ENCODE results near the gene TP53I3. TPM values are rescaled to one million over a fixed set of nuclear protein-coding genes. Genes with fewer than 3 reads are reported as not detected.

Gene TP53I3
- total RNA-seq, 1 experiment from 2014 or later: 20.1 TPM

DNA sequence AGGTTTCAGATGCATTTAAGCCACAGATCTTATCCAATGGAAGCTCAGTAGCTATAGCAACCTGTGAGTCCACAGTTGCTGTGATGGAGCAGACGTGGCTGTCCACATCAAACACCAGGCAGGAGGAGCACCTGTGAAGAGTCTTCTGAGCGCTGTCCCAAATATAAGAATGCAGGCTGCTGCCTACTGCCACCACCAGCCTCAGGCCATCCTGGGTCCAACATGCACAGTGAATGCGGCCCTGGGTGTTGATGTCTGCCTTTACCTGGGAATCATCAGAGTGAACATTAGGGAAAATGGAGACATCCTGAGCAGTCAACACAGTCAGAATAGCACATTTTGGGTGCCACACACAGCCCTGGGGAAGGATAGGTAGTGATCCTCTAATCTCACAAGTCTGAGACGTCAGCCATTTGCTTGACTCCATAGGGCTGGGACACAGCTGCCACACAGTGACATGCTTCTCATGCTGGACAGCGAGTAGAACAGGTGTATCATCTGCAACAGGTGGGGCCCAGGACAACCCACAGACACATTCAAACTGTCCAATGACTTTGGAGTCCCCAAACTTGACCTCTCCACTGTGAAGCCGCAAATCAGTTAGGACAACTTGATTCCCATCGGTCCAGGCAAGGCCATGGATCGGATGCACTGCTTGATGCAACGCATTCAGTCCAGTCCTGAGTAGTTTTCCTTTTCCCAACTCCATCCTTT, 45.7 kb downstream of the TP53I3 start:
- H3K36me3 ChIP-seq (ENCODE audit: control insufficient read depth in 1 of 2, insufficient read depth in 2 of 2, low read length in 2 of 2): peaks cover 7 to 22% of the 10 kb centered on the region in 2 experiments; a peak in 3 of 4 replicates
- H3K4me2 ChIP-seq (ENCODE audit: low read length): no peak overlapping the region
- no peak overlapping the region for H3K4me3 ChIP-seq (replicated peaks in 1 of 2; ENCODE audit: low read depth in 1 of 2, low read length in 2 of 2)
- H3K9ac ChIP-seq (ENCODE audit: low read length): no peak overlapping the region
- no peaks in the 10 kb centered on the region for H3K4me1 ChIP-seq (ENCODE audit: control insufficient read depth in 1 of 2, insufficient read depth in 2 of 2, low read length in 2 of 2)
- no peak for TF ChIP-seq SRF (IDR thresholded peaks at IDR 0.05; ENCODE audit: low read depth)
- TF ChIP-seq SIN3A (IDR thresholded peaks at IDR 0.05; ENCODE audit: low read depth): no peak
- no peak for TF ChIP-seq FOSL1 (IDR thresholded peaks at IDR 0.05; ENCODE audit: low read depth)
- TF ChIP-seq EGR1 (IDR thresholded peaks at IDR 0.05; ENCODE audit: low read depth): no peak
- TF ChIP-seq ZFX (IDR thresholded peaks at IDR 0.05): no peak
- TF ChIP-seq, protein P1, sequence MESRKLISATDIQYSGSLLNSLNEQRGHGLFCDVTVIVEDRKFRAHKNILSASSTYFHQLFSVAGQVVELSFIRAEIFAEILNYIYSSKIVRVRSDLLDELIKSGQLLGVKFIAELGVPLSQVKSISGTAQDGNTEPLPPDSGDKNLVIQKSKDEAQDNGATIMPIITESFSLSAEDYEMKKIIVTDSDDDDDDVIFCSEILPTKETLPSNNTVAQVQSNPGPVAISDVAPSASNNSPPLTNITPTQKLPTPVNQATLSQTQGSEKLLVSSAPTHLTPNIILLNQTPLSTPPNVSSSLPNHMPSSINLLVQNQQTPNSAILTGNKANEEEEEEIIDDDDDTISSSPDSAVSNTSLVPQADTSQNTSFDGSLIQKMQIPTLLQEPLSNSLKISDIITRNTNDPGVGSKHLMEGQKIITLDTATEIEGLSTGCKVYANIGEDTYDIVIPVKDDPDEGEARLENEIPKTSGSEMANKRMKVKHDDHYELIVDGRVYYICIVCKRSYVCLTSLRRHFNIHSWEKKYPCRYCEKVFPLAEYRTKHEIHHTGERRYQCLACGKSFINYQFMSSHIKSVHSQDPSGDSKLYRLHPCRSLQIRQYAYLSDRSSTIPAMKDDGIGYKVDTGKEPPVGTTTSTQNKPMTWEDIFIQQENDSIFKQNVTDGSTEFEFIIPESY (IDR thresholded peaks at IDR 0.05; ENCODE audit: extremely low read depth, insufficient replicate concordance, low read length): no peak
- TF ChIP-seq YY1 (IDR thresholded peaks at IDR 0.05; ENCODE audit: extremely low read depth, insufficient replicate concordance, low read depth, low read length): no peak
- no peaks in the 10 kb centered on the region for H3K9me2 ChIP-seq (ENCODE audit: insufficient read depth)
- BruUV-seq (replicated peaks): no TSS peak
- POLR2A ChIA-PET: no interaction called here
- no peak overlapping the region for H3K27ac ChIP-seq (ENCODE audit: low read depth, low read length)
- CTCF ChIA-PET: no interaction called here
- no peak overlapping the region for H2AFZ ChIP-seq (ENCODE audit: low read depth, low read length, poor library complexity, severe bottlenecking)
- no peaks in the 10 kb centered on the region for H3K27me3 ChIP-seq (ENCODE audit: insufficient read depth, low read length)
- no peaks in the 10 kb centered on the region; the same call in 1 of the 2 replicates for H4K20me1 ChIP-seq (ENCODE audit: insufficient read depth)
- RAD21 ChIA-PET (ENCODE audit: low non-redundant PET in 1 of 2, low total read pairs in 2 of 2, uncharacterized antibody in 2 of 2, unreplicated experiment in 2 of 2): no interaction called here
- DNase-seq (ENCODE audit: low read depth, low spot score) (no peak), ATAC-seq (no peak)
- H3K9me3 ChIP-seq (ENCODE audit: control insufficient read depth in 1 of 2, insufficient read depth in 1 of 2, low read depth in 1 of 2, low read length in 2 of 2): no peaks in the 10 kb centered on the region
- H3K79me2 ChIP-seq (ENCODE audit: insufficient read depth, low read length): peaks cover 37% of the 10 kb centered on the region
- intact Hi-C loops (cut with micrococcal nuclease): no loop called here

Other genes starting within 250 kb of the TP53I3 start
- 9.6 TPM for gene ATAD2B, start 157.7 kb downstream of the TP53I3 start, total RNA-seq (2021; ENCODE audit: unreplicated experiment)
- 14.1 TPM for gene UBXN2A, start 144.4 kb downstream of the TP53I3 start, total RNA-seq (2021; ENCODE audit: unreplicated experiment)
- 0.39 TPM for gene MFSD2B, start 74.7 kb downstream of the TP53I3 start, total RNA-seq (2021; ENCODE audit: unreplicated experiment)
- gene WDCP, start 37.4 kb downstream of the TP53I3 start, total RNA-seq (2021; ENCODE audit: unreplicated experiment): 19.9 TPM
- gene FKBP1B, start 35.1 kb downstream of the TP53I3 start, total RNA-seq (2021; ENCODE audit: unreplicated experiment): 11.8 TPM
- 129 TPM for gene SF3B6, start 8.5 kb downstream of the TP53I3 start, total RNA-seq (2021; ENCODE audit: unreplicated experiment)
- not detected for gene PFN4, start 38.5 kb upstream of the TP53I3 start, total RNA-seq (2021; ENCODE audit: unreplicated experiment)
- gene FAM228B, start 38.6 kb upstream of the TP53I3 start, total RNA-seq (2021; ENCODE audit: unreplicated experiment): 5.6 TPM
- gene FAM228A, start 90.2 kb upstream of the TP53I3 start, total RNA-seq (2021; ENCODE audit: unreplicated experiment): not detected